ENCODE measurements around the gene RASL12. TPM values are rescaled to one million over a fixed set of nuclear protein-coding genes. Genes with fewer than 3 reads are reported as not detected.
"Not testable (repeated sequence)": the region's sequence is repeated elsewhere in the genome, so short reads cannot be mapped to it uniquely, and the experiment has no call there.

Gene RASL12
- polyA plus RNA-seq, 12 donors, result 9.5 to 14.3 (median 11.6) TPM; not detected in 1

DNA sequence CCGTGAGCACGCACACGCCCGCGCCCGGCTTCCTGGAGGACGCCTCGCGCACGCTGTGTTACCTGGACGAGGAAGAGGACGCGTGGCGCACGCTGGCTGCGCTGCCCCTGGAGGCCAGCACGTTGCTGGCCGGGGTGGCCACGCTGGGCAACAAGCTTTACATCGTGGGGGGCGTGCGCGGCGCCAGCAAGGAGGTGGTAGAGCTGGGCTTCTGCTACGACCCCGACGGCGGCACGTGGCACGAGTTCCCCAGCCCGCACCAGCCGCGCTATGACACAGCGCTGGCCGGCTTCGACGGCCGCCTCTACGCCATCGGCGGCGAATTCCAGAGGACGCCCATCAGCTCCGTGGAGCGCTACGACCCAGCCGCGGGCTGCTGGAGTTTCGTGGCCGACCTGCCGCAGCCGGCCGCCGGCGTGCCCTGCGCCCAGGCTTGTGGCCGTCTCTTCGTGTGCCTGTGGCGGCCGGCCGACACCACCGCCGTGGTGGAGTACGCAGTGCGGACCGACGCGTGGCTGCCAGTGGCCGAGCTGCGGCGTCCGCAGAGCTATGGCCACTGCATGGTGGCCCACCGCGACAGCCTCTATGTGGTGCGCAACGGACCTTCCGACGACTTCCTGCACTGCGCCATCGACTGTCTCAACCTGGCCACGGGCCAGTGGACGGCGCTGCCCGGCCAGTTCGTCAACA is 9.6 kb upstream of the RASL12 start:
- no peak for DNase-seq

DNA sequence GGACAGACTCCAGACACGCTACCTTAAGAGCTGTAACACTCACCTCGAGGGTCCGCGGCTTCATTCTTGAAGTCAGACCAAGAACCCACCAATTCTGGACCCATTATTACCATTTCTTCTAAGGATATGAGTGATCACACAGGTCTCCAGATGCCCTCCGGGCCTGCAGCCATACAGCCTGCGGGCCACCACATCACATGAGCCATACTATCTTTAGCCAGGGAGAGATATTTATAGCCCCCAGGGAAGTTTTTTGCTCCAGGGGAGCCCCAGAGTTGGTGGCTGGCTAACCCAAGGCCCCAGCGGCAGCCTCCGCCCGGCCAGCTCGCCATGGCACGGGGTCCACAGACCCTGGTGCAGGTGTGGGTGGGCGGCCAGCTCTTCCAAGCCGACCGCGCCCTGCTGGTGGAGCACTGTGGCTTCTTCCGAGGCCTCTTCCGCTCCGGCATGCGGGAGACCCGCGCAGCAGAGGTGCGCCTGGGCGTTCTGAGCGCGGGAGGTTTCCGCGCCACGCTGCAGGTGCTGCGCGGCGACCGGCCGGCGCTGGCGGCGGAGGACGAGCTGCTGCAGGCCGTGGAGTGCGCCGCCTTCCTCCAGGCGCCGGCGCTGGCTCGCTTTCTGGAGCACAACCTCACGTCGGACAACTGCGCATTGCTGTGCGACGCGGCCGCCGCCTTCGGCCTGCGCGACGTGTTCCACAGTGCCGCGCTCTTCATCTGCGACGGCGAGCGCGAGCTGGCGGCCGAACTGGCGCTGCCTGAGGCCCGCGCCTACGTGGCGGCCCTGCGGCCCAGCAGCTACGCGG is 8.9 kb upstream of the RASL12 start, which contains the start of gene KBTBD13:
Gene KBTBD13, plus strand, starts transcription at position 261 of the 805 bp plus-strand sequence. Its CDS starts 70 bp downstream, at position 331.
- no peak for DNase-seq

DNA sequence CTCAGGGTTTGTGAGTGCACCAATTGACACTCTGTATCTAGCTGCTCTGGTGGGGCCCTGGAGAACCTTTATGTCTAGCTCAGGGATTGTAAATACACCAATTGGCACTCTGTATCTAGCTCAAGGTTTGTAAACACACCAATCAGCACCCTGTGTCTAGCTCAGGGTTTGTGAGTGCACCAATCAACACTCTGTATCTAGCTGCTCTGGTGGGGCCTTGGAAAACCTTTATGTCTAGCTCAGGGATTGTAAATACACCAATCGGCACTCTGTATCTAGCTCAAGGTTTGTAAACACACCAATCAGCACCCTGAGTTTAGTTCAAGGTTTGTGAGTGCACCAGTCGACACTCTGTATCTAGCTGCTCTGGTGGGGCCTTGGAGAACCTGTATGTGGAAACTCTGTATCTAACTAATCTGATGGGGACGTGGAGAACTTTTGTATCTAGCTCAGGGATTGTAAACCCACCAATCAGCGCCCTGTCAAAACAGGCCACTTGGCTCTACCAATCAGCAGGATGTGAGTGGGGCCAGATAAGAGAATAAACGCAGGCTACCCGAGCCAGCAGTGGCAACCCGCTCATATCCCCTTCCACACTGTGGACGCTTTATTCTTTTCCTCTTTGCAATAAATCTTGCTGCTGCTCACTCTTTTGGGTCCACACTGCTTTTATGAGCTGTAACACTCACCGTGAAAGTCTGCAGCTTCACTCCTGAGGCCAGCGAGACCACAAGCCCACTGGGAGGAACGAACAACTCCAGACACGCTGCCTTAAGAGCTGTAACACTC is 8.0 kb upstream of the RASL12 start:
- not testable (repeated sequence) for DNase-seq

DNA sequence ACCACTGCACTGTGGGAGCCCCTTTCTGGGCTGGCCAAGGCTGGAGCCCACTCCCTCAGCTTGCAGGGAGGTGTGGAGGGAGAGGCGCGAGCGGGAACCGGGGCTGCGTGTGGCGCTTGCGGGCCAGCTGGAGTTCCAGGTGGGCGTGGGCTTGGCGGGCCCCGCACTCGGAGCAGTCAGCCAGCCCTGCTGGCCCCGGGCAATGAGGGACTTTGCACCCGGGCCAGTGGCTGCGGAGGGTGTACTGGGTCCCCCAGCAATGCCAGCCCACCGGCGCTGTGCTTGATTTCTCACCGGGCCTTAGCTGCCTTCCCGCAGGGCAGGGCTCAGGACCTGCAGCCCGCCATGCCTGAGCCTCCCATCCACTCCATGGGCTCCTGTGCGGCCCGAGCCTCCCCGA is 7.2 kb upstream of the RASL12 start:
- DNase-seq, result not testable (repeated sequence)

DNA sequence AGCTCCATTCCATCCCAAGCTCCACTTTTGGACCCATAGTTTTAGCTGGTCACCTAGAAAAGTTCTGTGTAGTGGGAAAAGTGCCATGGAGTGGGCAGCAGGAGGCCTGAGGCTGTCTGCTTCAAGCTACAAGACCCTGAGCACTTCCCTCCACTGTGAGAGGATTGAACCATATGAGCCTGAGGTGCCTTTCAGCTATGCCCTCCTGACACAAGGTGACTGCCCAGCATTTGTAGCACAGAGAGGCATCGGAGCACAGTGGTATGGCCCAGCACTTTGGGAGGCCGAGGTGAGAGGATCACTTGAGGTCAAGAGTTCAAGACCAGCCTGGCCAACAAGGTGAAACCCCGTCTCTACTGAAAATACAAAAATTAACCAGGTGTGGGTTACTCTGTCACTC is 4.8 kb upstream of the RASL12 start:
- no peak for DNase-seq

DNA sequence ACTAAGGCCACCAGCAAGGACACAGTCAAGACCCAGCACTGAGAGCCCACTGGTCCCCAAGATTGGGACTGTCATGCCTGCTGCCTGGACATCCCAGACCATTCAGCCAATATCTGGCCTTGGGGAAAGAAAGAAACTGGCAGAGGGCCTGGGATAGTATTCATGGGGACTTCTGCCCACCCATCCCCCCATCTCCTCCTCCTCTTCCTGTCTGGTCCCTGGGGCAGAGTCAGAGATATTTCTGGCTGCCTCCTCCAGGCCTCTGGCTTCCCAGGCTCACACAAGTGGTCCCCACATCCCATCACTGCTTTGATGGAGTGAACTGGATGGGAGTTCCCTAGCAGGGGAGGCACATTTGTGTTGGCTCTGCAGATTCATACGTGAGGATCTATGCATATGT is 4.2 kb upstream of the RASL12 start:
- DNase-seq, result no peak

DNA sequence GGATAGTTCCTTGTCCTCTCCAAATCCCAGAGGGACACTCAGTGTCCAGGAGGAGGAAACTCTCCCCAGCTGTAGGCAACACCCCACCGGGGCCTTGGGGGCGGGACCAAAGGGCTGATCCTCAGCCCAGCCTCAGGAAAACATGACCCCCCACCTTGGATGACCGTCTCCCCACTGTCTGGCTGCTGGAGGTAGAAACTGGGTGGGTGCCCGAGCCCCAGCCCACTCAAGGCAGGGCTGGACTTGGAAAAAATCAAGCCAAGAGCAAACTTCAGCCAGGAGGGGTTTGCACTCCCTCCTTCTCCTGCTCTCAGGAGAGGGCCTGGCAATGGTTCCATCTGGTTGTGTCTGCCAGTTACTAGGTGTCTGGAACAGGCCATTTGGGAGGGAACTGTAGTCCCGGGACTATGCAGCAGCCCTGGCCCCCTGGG is 3.6 kb upstream of the RASL12 start:
- DNase-seq, result no peak

DNA sequence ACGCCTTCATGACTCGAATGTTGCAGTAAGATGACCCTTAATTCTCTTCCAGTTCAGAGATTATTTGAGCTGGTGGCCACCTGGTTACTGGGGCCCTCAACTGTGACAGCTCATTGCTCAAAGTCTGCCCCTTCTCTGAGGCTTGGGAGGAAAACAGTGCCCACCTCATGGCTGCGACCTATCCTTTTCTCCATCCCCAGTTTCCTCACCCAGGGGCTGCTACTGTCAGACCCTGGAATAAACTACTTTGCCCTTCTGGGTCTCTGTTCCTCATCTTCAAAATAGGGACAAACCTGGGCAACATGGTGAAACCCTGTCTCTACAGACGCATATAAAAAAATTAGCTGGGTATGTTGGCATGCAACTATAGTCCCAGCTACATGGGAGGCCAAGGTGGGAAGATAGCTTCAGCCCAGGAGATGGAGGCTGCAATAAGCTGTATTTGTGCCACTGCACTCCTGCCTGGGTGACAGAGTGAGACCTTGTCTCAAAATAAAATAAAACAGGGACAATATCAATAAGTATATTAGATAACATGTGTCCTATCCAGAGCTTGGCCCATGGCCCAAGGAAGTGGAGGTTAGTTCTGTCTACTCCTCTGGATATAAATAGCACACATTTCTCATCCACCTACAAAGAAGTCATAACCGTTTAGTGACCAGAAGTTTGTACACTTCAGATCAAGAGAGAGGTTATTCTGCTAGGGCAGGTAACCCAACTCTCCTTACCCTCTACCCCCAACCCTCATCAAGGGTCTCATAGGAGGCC is 2.2 kb upstream of the RASL12 start:
- no peak for DNase-seq

DNA sequence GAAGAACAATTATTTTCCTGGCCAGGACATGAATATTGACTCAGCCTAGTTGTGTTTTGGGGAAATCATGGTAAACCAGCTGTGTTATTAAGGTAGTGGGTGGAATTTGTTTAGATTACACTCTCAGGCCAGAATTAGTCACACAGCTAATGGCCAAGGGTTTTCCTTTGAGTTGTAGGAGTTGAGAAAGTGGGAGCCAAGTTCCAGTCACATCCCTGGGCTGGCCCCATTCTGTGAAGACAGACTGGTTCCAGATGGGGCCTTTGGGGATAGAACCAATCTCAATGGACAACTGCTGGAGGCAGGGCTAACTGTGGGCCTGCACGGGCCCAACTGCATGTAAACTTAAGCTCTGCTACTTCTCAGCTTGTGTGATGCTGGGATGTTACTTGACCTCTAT is 1.4 kb upstream of the RASL12 start:
- DNase-seq, result no peak

DNA sequence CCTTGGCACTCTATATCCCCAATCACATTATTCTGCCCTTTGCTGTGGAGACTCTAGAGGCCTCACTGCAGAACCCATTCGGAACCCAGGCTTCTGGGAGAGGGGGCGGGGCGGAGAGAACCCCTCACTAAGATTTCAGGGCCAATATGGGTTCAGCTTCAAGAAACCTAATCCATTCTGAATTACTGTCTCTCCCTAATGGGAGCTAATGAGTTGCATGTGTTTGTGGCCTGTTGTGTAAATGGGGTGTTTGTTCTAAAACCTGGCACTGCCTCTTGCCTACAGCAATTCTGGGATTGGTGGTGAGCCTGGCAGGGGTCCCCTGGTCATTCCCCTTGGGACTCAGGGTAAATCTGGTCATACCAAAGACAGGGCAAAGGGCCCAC is 605 bp upstream of the RASL12 start:
- no peak for DNase-seq

DNA sequence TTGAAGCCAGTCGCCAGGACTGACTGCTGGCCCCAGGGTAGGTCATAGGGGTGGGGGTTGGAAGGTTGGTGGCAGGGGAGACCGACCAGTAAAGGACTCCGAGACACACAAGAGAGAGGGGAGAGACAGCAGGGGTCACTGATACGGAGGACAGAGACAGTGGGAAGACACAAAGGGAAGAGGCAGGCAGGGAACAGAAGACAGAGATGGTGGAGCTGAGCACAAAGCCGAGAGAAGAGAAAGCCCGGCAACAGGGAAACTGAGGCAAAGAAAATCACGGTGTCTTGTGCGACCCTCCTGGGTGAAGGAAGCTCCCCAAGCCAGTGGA is 510 bp downstream of the RASL12 start:
- no peak for DNase-seq

DNA sequence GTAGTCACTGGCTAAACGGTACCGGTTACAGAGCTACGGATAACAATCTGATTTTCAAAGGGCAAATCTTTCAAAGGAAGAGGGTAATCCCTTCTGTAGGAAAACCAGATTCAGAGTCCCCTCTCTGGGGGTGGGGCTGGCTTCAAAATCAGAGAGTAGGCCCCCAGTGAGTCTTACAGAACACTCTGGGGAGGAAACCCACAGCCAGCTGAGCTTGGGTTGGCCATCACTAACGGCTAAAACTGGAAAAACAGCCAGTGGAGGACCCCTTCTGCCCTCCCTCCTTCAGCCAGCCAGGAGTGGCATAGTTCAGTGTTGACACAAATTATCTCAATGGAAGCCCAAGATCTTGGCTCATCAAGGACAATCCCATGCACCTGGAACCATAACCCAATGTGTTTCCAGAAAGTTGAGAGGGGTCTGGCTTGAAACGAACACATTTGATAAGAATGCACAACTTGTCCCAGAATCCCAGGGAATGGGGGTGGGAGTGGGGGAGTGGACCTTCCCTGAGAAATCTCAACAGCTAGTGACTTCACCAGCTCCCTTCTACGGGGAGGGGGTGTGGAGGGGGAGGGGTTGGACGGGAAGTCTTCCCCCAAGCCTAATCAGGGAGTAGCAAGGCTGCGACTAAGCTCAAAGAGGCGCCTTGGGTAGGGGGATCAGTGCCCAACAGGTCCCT is 1.0 kb downstream of the RASL12 start:
- DNase-seq, result no peak

DNA sequence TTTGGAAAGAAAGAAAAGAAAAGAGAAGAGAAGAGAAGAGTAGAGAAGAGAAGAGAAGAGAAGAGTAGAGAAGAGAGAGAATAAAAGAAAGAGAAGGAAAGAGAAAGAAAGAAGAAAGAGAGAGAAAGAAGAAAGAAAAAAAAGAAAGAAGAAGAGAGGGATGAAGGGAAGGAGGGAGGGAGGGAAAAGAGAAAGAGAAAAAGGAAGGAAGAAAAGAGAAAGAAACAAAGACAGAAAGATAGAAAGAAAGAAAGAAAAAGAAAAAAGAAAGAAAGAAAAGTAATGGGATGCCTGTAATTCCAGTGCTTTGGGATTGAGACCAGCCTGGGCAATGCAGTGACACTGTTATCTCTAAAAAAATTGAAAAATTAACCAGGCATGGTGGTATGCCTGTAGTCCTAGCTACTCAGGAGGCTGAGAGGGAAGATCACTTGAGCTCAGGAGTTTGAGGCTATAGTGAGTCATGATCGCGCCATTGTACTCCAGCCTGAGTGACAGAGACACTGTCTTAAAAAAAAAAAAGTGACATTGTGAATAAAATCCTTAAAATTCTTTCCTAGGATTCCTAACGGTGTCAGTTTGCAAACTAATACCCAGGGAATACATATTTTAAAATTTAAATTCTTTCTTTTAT is 1.7 kb downstream of the RASL12 start:
- no peak for DNase-seq

DNA sequence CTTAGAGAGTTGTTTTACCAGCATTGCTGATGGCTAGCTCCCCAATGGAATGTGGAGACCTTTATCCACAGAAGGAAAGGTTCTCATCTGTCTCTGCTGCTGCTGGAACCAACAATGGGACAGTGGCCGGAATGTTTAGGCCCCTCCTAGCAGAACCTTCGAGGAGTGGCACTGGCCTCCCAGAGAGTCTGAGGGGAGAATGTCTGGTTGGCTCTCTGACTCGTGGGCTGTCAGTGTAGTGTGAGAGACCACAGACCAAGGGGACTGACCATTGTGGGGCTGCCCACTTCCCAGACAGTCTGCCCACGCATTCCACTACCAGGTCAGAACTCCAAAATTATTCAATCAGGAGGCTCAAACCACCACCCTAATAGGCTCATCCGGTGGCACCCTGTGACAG is 5.1 kb downstream of the RASL12 start:
- no peak for DNase-seq

DNA sequence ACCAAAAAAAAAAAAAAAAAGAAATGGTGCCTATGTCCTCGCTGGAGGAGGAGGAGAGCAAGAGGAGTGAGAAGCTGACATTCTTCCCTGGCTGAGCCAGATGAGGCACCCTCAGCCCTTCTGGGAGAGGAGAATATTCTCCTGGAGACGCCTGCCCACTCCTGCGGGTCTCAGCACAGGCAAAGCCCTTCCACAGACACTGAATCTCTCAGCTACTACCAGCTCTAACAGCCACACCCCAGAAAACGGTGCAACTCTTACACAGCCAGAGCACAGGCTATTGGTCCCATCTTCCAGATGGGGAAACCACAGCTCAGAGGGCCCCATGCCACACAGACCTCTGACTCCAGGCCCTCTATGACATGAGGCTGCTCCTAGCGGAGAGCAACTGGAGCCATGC is 5.7 kb downstream of the RASL12 start:
- no peak for DNase-seq

DNA sequence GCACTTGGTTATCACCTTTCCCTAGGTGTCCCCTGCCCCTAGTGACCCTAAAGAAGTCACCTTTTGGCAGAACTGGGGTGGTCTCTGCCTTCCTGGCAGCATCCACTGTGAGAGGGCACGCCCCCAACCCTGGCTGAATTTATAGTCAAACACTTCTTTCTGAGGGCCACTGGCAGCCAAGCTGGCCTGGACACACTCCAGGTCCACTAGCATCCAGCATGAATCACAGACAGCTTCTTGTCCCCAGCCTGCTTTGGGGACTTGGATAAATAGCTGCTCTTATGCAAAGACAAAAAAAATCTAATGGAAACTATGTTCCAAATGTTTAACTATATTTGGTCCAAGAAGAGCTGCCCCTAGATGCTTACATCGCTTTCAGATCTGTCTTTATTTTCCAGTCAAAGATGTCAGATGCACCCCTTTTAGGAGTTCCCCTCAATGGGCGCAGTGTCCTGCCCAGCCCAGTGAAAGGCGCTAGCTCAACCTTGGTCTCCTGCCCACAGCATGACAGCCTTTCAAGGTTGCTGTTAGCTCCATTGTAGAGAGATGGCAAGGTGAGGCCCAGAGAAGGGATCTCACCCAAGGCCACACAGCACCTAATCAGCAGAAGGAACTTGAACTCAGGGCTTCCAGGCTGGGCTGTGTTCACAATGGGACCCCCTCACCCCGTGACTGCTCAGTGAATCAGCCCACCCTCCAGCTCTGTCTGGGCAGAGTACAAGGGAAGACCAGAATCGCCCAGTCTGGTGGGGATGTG is 7.0 kb downstream of the RASL12 start:
- DNase-seq, result no peak

DNA sequence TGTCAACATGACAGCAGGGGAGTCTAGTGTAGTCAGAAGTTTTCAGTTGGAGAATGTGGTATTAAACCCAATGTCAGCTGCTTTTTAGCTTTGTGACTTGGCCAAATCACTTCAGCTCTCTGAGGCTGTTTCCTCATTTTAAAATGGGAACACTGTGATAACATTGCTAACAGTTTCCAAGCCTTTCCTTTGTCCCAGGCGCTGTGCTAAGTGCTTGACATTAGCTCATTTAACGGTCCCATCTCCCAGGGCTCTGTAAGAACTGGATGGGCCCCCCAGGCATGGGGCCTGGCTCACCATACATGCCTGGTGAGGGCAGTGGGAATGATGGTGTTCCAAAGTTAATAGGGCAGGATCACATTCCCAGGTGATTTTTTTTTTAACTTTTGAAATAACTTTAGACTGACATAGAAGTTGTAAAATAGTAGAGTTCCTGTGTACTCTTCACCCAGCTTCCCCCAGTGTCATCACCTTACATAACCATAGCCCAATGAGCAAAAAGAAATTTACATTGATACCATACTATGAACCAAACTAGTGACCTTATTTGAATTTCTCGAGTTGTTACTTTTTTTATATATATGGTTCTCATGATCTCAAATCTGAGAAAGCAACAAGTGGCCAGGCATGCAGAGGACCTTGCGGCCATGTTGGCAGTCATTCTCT is 7.7 kb downstream of the RASL12 start:
- no peak for DNase-seq

DNA sequence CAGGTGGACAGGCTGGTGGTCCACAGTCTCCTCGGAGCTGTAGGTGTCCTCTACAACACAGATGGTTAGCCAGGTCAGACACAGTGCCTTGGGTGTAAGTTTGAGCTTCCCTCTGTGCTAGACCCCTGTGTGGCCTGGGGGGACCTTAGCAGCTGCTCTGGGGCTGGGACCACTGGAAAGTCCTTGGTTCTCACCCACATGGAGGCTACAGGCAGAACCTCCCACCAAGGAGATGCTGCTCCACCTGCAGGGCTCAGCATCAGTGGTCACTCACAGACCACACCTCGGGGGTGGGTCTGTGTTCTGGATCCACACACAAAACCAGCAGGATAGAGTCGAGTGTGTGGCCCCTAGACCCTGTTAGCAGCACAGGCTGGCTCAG is 8.4 kb downstream of the RASL12 start:
- no peak for DNase-seq

All from muscle of arm (tissue), 12 donors.